Measurements from ENCODE around the gene CAMTA1.

CAMTA1 gene

GRCh38 chr1:7518411-7518810 is 733.2 kb downstream of the CAMTA1 start:
- no peak for DNase-seq (ENCODE audit: low read depth in 3 of 3, low spot score in 1 of 3)

GRCh38 chr1:7519181-7519860 is 734.1 kb downstream of the CAMTA1 start:
- no peak for DNase-seq (ENCODE audit: low read depth in 3 of 3, low spot score in 1 of 3)

GRCh38 chr1:7519861-7520395 is 734.7 kb downstream of the CAMTA1 start:
- no peak for DNase-seq (ENCODE audit: low read depth in 3 of 3, low spot score in 1 of 3)

- no peak for DNase-seq (ENCODE audit: low read depth in 3 of 3, low spot score in 1 of 3)
Observed at GRCh38 chr1:7520496-7520895, 735.2 kb downstream of the CAMTA1 start.

GRCh38 chr1:7524341-7525337 is 739.4 kb downstream of the CAMTA1 start:
- DNase-seq (ENCODE audit: low read depth in 3 of 3, low spot score in 1 of 3): no peak

GRCh38 chr1:7525338-7526063 is 740.2 kb downstream of the CAMTA1 start:
- DNase-seq (ENCODE audit: low read depth in 3 of 3, low spot score in 1 of 3): no peak

- DNase-seq (ENCODE audit: low read depth in 3 of 3, low spot score in 1 of 3): no peak
Observed at GRCh38 chr1:7526196-7526866, 741.1 kb downstream of the CAMTA1 start.

GRCh38 chr1:7526867-7527732 is 741.8 kb downstream of the CAMTA1 start:
- DNase-seq (ENCODE audit: low read depth in 3 of 3, low spot score in 1 of 3): no peak

- no peak for DNase-seq (ENCODE audit: low read depth in 3 of 3, low spot score in 1 of 3)
Observed at GRCh38 chr1:7527733-7528045, 742.4 kb downstream of the CAMTA1 start.

- DNase-seq (ENCODE audit: low read depth in 3 of 3, low spot score in 1 of 3): no peak
Observed at GRCh38 chr1:7528386-7529198, 743.3 kb downstream of the CAMTA1 start.

GRCh38 chr1:7529917-7530316 is 744.7 kb downstream of the CAMTA1 start:
- no peak for DNase-seq (ENCODE audit: low read depth in 3 of 3, low spot score in 1 of 3)

- DNase-seq (ENCODE audit: low read depth in 3 of 3, low spot score in 1 of 3): no peak
Observed at GRCh38 chr1:7531562-7532340, 746.5 kb downstream of the CAMTA1 start.

- DNase-seq (ENCODE audit: low read depth in 3 of 3, low spot score in 1 of 3): no peak
Observed at GRCh38 chr1:7533006-7533405, 747.8 kb downstream of the CAMTA1 start.

- DNase-seq (ENCODE audit: low read depth in 3 of 3, low spot score in 1 of 3): no peak
Observed at GRCh38 chr1:7534061-7534825, 749.0 kb downstream of the CAMTA1 start.

- no peak for DNase-seq (ENCODE audit: low read depth in 3 of 3, low spot score in 1 of 3)
Observed at GRCh38 chr1:7535016-7535415, 749.8 kb downstream of the CAMTA1 start.

GRCh38 chr1:7535934-7536878 is 751.0 kb downstream of the CAMTA1 start:
- DNase-seq (ENCODE audit: low read depth in 3 of 3, low spot score in 1 of 3): no peak

Data from stimulated activated CD4-positive, alpha-beta T cell treated with anti-CD3 and anti-CD28 coated beads, TNF-alpha, amount 100 ng/mL, for 1 hour (primary cell).